Endothelial cell of umbilical vein (primary cell): ENCODE results near the gene WDR86. TPM values are rescaled to one million over a fixed set of nuclear protein-coding genes. Genes with fewer than 3 reads are reported as not detected.

ENCODE experiments used
- BruUV-seq: library from RNA; stranded (reverse); fragments of 400-500 nt; replicated peaks from 2 replicates; lab custom pipeline; 2021; lab: Mats Ljungman, UMichigan
- CTCF ChIA-PET: fragments of 300-600, 350-600 bp; sonication (Branson Sonifier 250); formaldehyde crosslinking; loops from one replicate; lab custom pipeline; 2021; ENCODE audit warnings: antibody characterized with exemption, inconsistent platforms; lab: Charles Lee
- POLR2A ChIA-PET: fragments of 300-600, 350-600 bp; sonication (Branson Sonifier 250); formaldehyde crosslinking; loops from one replicate; lab custom pipeline; 2021; ENCODE audit warnings: antibody characterized with exemption, inconsistent platforms; lab: Charles Lee
- DNase-seq: peaks from one replicate; pipeline ENCODE4 v3.0.0-alpha.2; 2011; ENCODE audit warnings: low read depth, low spot score
- FAIRE-seq: peaks from 2 replicates; lab custom pipeline; 2011; peaks lifted over from hg19 to GRCh38; lab: Jason Lieb, UNC
- H2AFZ ChIP-seq: 2 replicates; pipeline ENCODE4 v1.6.0; 2012; ENCODE audit warnings: low read depth, low read length, control low read depth, inconsistent platforms
- H3K27ac ChIP-seq: 2 replicates; pipeline ENCODE4 v1.5.1; 2011; ENCODE audit warnings: low read depth, mild to moderate bottlenecking, control low read depth, low read length, moderate library complexity; ENCODE audit not compliant: insufficient read depth
- H3K27me3 ChIP-seq, 2 experiments: 2 replicates each; pipeline versions ENCODE4 v1.6.0 to v1.6.1; 2011; ENCODE audit warnings: low read length in 2 of 2, mixed read lengths in 1 of 2; ENCODE audit not compliant: control insufficient read depth in 2 of 2, insufficient read depth in 2 of 2
- H3K36me3 ChIP-seq, 2 experiments: 2 replicates in 1 of 2; 3 replicates in 1 of 2; pipeline ENCODE4 v1.5.1; 2011; ENCODE audit warnings: low read length in 2 of 2, mild to moderate bottlenecking in 1 of 2, moderate library complexity in 1 of 2; ENCODE audit not compliant: control insufficient read depth in 2 of 2, insufficient read depth in 2 of 2; ENCODE audit errors: extremely low read depth in 1 of 2
- H3K4me1 ChIP-seq: 3 replicates; pipeline ENCODE4 v1.5.1; 2011; ENCODE audit warnings: mild to moderate bottlenecking, low read length; ENCODE audit not compliant: control insufficient read depth, insufficient read depth; ENCODE audit errors: extremely low read depth
- H3K4me2 ChIP-seq: 2 replicates; pipeline ENCODE4 v1.6.1; 2011; ENCODE audit warnings: low read length, control low read depth, mixed read lengths; ENCODE audit not compliant: insufficient read depth
- H3K4me3 ChIP-seq, 3 experiments: fragments of 200-600 bp in 1 of 3; sonication (generic), shearing (Covaris generic) in 1 of 3; replicated peaks in 1 of 3; 2 replicates each; pipeline ENCODE4 v1.5.1; 2011 to 2016; ENCODE audit warnings: control low read depth in 3 of 3, low read length in 3 of 3, mild to moderate bottlenecking in 2 of 3, inconsistent platforms in 1 of 3, low read depth in 1 of 3, moderate library complexity in 1 of 3; ENCODE audit not compliant: insufficient read depth in 1 of 3
- H3K79me2 ChIP-seq: 2 replicates; pipeline ENCODE4 v1.6.0; 2012; ENCODE audit warnings: low read length, inconsistent platforms; ENCODE audit not compliant: control insufficient read depth, insufficient read depth
- H3K9ac ChIP-seq: replicated peaks from 2 replicates; pipeline ENCODE3; 2011; ENCODE audit warnings: low read length, control low read depth; ENCODE audit not compliant: insufficient read depth; ENCODE audit errors: extremely low read depth
- H3K9me1 ChIP-seq: replicated peaks from 3 replicates; pipeline ENCODE4 v1.6.0; 2011; ENCODE audit warnings: mild to moderate bottlenecking, low read length; ENCODE audit not compliant: control insufficient read depth, insufficient read depth; ENCODE audit errors: extremely low read depth
- H3K9me3 ChIP-seq: replicated peaks from 2 replicates; pipeline ENCODE4 v1.5.1; 2012; ENCODE audit warnings: low read length, inconsistent platforms; ENCODE audit not compliant: control insufficient read depth, insufficient read depth
- H4K20me1 ChIP-seq: replicated peaks from 2 replicates; pipeline ENCODE3; 2011; ENCODE audit warnings: mild to moderate bottlenecking, low read length; ENCODE audit not compliant: control insufficient read depth, insufficient read depth; ENCODE audit errors: extremely low read depth
- CTCF ChIP-seq, 2 donors: IDR thresholded peaks; 1 replicate in 1 of 2; 2 replicates in 1 of 2; pipeline ENCODE4 v1.5.1; 2011; ENCODE audit warnings: low read length in 2 of 2, mild to moderate bottlenecking in 2 of 2, moderate library complexity in 2 of 2, control low read depth in 1 of 2, inconsistent platforms in 1 of 2, low read depth in 1 of 2; ENCODE audit not compliant: insufficient read depth in 1 of 2; ENCODE audit errors: extremely low read depth in 1 of 2
- EZH2 ChIP-seq: IDR thresholded peaks from 2 replicates; pipeline ENCODE4 v1.6.1; 2012; ENCODE audit warnings: borderline replicate concordance, low read depth, mild to moderate bottlenecking, moderate library complexity, low read length, inconsistent platforms; ENCODE audit not compliant: severe bottlenecking
- FOS ChIP-seq: IDR thresholded peaks from 2 replicates; pipeline ENCODE4 v1.6.1; 2011; ENCODE audit warnings: mild to moderate bottlenecking, low read length, moderate library complexity, borderline replicate concordance; ENCODE audit not compliant: insufficient read depth
- GATA2 ChIP-seq: IDR thresholded peaks from 2 replicates; pipeline ENCODE4 v1.7.0; 2011; ENCODE audit warnings: low read depth, mild to moderate bottlenecking, moderate library complexity, mixed read lengths, low read length; ENCODE audit not compliant: insufficient read length, insufficient read depth
- JUN ChIP-seq: IDR thresholded peaks from 2 replicates; pipeline ENCODE4 v1.6.1; 2011; ENCODE audit warnings: borderline replicate concordance, low read depth; ENCODE audit not compliant: insufficient read length, insufficient read depth
- MAX ChIP-seq: IDR thresholded peaks from 2 replicates; pipeline ENCODE4 v1.6.1; 2011; ENCODE audit not compliant: insufficient read depth, insufficient read length
- MYC ChIP-seq: IDR thresholded peaks from one replicate; pipeline ENCODE4 v1.6.1; 2011; ENCODE audit warnings: mild to moderate bottlenecking, low read depth, low read length
- POLR2A ChIP-seq: IDR thresholded peaks from 2 replicates; pipeline ENCODE4 v1.6.1; 2012; ENCODE audit warnings: low read depth, mild to moderate bottlenecking, control low read depth, low read length
- POLR2AphosphoS5 ChIP-seq: IDR thresholded peaks from 2 replicates; pipeline ENCODE4 v1.6.1; 2012; ENCODE audit warnings: low read depth, mild to moderate bottlenecking, control low read depth, low read length, moderate library complexity; ENCODE audit not compliant: insufficient read depth
- dilution Hi-C: fragments of 300-500 bp; cut with MboI; formaldehyde crosslinking; loops from one replicate; pipeline ENCODE4 v1.15.0; 2019; ENCODE audit warnings: low sequenced_read_pairs; ENCODE audit not compliant: extremely low pct_ligation_motif_present
- intact Hi-C: fragments of 100-400 bp; cut with micrococcal nuclease; formaldehyde crosslinking; loops from one replicate; pipeline ENCODE4 v1.10.0; 2022
- polyA plus RNA-seq, 4 experiments: library from polyadenylated mRNA; depleted of rRNA in 3 of 4; stranded (reverse) in 3 of 4; unstranded in 1 of 4; fragments of >200 nt; gene quantifications; 2 replicates each; pipeline versions ENCODE4 v1.2.1 to v1.2.3, GENCODE V29; 2011 to 2012; ENCODE audit warnings: missing spikeins in 1 of 4
- total RNA-seq: library from RNA; stranded (reverse); gene quantifications from 2 replicates; pipeline ENCODE4 v1.2.3, GENCODE V29; 2021

Gene WDR86
- total and polyA plus RNA-seq, 2 donors (not counting 3 experiments of a cell fraction or from before 2014, with no cell fraction given): not detected

GRCh38 chr7:151424799-151425198 lies 15.0 kb upstream of the WDR86 start:
- dilution Hi-C loops: no loop called here
- DNase-seq (no peak), FAIRE-seq (no peak)
- H3K4me1 ChIP-seq: no peaks in the 10 kb centered on the region
- H3K9me3 ChIP-seq: no peaks in the 10 kb centered on the region
- no peak overlapping the region for H3K4me3 ChIP-seq
- peaks cover 4 to 6% of the 10 kb centered on the region in 2 experiments for H3K27me3 ChIP-seq
- no peaks in the 10 kb centered on the region for H3K9me1 ChIP-seq
- no peak overlapping the region for H3K27ac ChIP-seq
- H3K4me2 ChIP-seq: no peak overlapping the region
- H3K79me2 ChIP-seq: no peaks in the 10 kb centered on the region
- ChIA-PET POLR2A (no interaction called here), CTCF (interaction anchor here (1.0 kb wide), 1 partner anchor 9 kb away, joined by 5 read pairs; no protein-coding TSS in a partner anchor)
- H3K9ac ChIP-seq: no peak overlapping the region
- no peak for TF ChIP-seq CTCF (IDR thresholded peaks at IDR 0.05; ENCODE audit: extremely low read depth in 1 of 2, insufficient read depth in 1 of 2, low read depth in 1 of 2, low read length in 2 of 2)
- TF ChIP-seq FOS: no peak
- TF ChIP-seq JUN: no peak
- TF ChIP-seq GATA2: no peak
- TF ChIP-seq MYC: no peak
- TF ChIP-seq EZH2: no peak
- TF ChIP-seq POLR2AphosphoS5: no peak
- TF ChIP-seq POLR2A: no peak
- TF ChIP-seq MAX: no peak
- H3K36me3 ChIP-seq: no peaks in the 10 kb centered on the region
- intact Hi-C loops: no loop called here
- no peak overlapping the region for H2AFZ ChIP-seq
- BruUV-seq: no TSS peak
- H4K20me1 ChIP-seq: no peaks in the 10 kb centered on the region
